NT2/D1 (cell line): Measurements from ENCODE around the gene APEX1.
"Not testable (repeated sequence)": the region's sequence is repeated elsewhere in the genome, so short reads cannot be mapped to it uniquely, and the experiment has no call there.

ENCODE experiments used
- DNase-seq: peaks from one replicate; pipeline ENCODE4 v3.0.0-alpha.2; 2011; ENCODE audit warnings: low read depth, low spot score
- H3K27me3 ChIP-seq: 2 replicates; pipeline ENCODE4 v1.6.0; 2011; ENCODE audit warnings: mild to moderate bottlenecking; ENCODE audit not compliant: insufficient read length, insufficient read depth
- H3K36me3 ChIP-seq: 2 replicates; pipeline ENCODE4 v1.6.1; 2011; ENCODE audit warnings: mild to moderate bottlenecking, low read length, mixed read lengths; ENCODE audit not compliant: insufficient read depth, insufficient read length
- H3K4me1 ChIP-seq: 2 replicates; pipeline ENCODE4 v1.5.1; 2011; ENCODE audit not compliant: insufficient read depth, insufficient read length
- H3K4me3 ChIP-seq: 2 replicates; pipeline ENCODE4 v1.5.1; 2011; ENCODE audit warnings: low read depth; ENCODE audit not compliant: insufficient read length
- H3K9ac ChIP-seq: 2 replicates; pipeline ENCODE4 v1.6.0; 2011; ENCODE audit warnings: low read depth; ENCODE audit not compliant: insufficient read length
- H3K9me3 ChIP-seq: 2 replicates; pipeline ENCODE4 v1.5.1; 2011; ENCODE audit warnings: mild to moderate bottlenecking, low read length; ENCODE audit not compliant: insufficient read depth
- SUZ12 ChIP-seq: IDR thresholded peaks from 2 replicates; pipeline ENCODE4 v1.6.1; 2011; ENCODE audit not compliant: insufficient read length, insufficient read depth; ENCODE audit errors: extremely low read depth
- YY1 ChIP-seq: IDR thresholded peaks from 2 replicates; pipeline ENCODE4 v1.6.1; 2011; ENCODE audit not compliant: insufficient read length, insufficient read depth
- ZNF274 ChIP-seq: IDR thresholded peaks from 2 replicates; pipeline ENCODE4 v1.6.1; 2011; ENCODE audit warnings: mild to moderate bottlenecking, low read depth, low read length

Gene APEX1

DNA sequence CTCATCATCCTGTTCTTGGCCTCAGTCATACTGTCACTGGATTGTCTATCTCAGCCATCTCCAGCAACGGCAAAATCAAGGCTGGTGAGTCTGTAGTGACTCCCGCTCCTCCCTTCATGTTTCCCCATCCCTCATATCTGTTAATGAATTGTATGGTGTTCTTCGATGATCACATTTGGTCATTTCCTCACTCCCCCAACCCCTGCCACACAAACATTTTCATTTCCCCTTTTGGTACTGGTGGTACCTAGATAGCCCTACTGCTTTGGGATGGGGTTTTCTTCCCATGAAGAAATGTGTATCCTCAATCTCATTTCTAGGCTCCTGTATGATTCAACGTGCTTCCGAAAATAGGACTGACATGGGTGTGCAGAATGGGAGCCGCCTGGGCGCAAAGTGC, 16.4 kb upstream of the APEX1 start:
- TF ChIP-seq ZNF274, result no peak
- Histone ChIP-seq H3K9ac (no peak overlapping the region), H3K4me1 (no peaks in the 10 kb centered on the region), H3K9me3 (no peaks in the 10 kb centered on the region), H3K27me3 (no peaks in the 10 kb centered on the region), H3K4me3 (no peak overlapping the region), H3K36me3 (peaks cover 5% of the 10 kb centered on the region)
- no peak for DNase-seq

- Histone ChIP-seq H3K36me3 (peaks cover 21% of the 10 kb centered on the region), H3K27me3 (no peaks in the 10 kb centered on the region), H3K9ac (no peak overlapping the region), H3K9me3 (no peaks in the 10 kb centered on the region), H3K4me1 (no peaks in the 10 kb centered on the region), H3K4me3 (no peak overlapping the region)
- DNase-seq, result no peak
- no peak for TF ChIP-seq YY1
- TF ChIP-seq ZNF274, result no peak
These were observed 14.6 kb upstream of the APEX1 start for GRCh38 chr14:20440465-20440864.

GRCh38 chr14:20440882-20441281, 14.1 kb upstream of the APEX1 start:
- H3K27me3 ChIP-seq, result no peaks in the 10 kb centered on the region
- DNase-seq, result no peak
- H3K4me3 ChIP-seq, result no peak overlapping the region
- H3K4me1 ChIP-seq, result no peaks in the 10 kb centered on the region
- H3K36me3 ChIP-seq, result peaks cover 25% of the 10 kb centered on the region
- H3K9me3 ChIP-seq, result no peaks in the 10 kb centered on the region
- no peak overlapping the region for H3K9ac ChIP-seq
- TF ChIP-seq ZNF274, result no peak
- TF ChIP-seq YY1, result no peak
- TF ChIP-seq SUZ12, result no peak

DNA sequence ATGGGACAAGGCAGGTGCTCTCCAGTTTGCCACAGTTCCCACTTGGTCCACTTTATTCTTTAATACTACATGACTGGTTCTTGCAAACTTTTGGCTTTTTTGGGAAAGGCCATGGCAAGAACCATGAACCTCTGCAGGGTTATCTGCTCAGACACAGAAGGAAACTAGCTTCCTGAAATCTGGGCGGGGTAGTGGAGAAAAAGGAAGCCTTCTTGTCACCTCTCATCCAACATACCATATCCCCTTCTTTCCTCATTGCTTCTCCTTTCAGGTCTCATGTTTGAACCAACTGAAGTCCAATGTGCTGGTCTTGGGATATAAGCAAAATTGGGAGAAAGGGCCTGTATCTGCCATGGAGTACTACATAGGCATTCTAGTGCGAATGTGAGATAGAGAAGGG, 13.6 kb upstream of the APEX1 start:
- no peak for DNase-seq
- H3K9ac ChIP-seq, result no peak overlapping the region
- no peaks in the 10 kb centered on the region for H3K27me3 ChIP-seq
- H3K9me3 ChIP-seq, result no peaks in the 10 kb centered on the region
- no peak overlapping the region for H3K4me3 ChIP-seq
- no peaks in the 10 kb centered on the region for H3K4me1 ChIP-seq
- H3K36me3 ChIP-seq, result peaks cover 31% of the 10 kb centered on the region
- no peak for TF ChIP-seq SUZ12
- no peak for TF ChIP-seq ZNF274
- TF ChIP-seq YY1, result no peak

GRCh38 chr14:20443650-20444049, 11.4 kb upstream of the APEX1 start:
- H3K27me3 ChIP-seq, H3K4me1 ChIP-seq, H3K4me3 ChIP-seq, H3K9me3 ChIP-seq, DNase-seq, H3K9ac ChIP-seq: not testable (repeated sequence)
- peaks cover 53% of the 10 kb centered on the region for H3K36me3 ChIP-seq

GRCh38 chr14:20446889-20447288, 8.1 kb upstream of the APEX1 start:
- no peak for DNase-seq
- H3K27me3 ChIP-seq, result no peaks in the 10 kb centered on the region
- peaks cover 85% of the 10 kb centered on the region for H3K36me3 ChIP-seq
- H3K4me3 ChIP-seq, result no peak overlapping the region
- no peaks in the 10 kb centered on the region for H3K4me1 ChIP-seq
- H3K9me3 ChIP-seq, result no peaks in the 10 kb centered on the region
- TF ChIP-seq ZNF274 (no peak), SUZ12 (no peak), YY1 (no peak)
- no peak overlapping the region for H3K9ac ChIP-seq

DNA sequence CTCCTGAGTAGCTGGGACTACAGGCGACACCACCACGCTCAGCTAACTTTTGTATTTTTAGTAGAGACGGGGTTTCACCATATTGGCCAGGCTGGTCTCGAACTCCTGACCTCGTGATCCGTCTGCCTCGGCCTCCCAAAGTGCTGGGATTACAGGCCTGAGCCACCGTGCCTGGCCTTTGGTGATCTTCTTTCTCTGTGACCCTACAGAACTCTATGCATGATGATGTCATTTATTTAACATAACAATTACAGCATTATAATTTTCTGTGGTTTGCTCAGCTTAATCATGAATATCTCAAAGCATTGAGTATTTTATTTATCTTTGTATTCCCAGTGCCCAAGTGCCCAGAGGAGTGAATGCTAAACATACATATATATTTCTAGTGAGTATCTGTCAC, 2.2 kb upstream of the APEX1 start:
- H3K4me1 ChIP-seq, H3K4me3 ChIP-seq, H3K27me3 ChIP-seq, DNase-seq, H3K9ac ChIP-seq, H3K9me3 ChIP-seq: not testable (repeated sequence)
- peaks cover 71% of the 10 kb centered on the region for H3K36me3 ChIP-seq

DNA sequence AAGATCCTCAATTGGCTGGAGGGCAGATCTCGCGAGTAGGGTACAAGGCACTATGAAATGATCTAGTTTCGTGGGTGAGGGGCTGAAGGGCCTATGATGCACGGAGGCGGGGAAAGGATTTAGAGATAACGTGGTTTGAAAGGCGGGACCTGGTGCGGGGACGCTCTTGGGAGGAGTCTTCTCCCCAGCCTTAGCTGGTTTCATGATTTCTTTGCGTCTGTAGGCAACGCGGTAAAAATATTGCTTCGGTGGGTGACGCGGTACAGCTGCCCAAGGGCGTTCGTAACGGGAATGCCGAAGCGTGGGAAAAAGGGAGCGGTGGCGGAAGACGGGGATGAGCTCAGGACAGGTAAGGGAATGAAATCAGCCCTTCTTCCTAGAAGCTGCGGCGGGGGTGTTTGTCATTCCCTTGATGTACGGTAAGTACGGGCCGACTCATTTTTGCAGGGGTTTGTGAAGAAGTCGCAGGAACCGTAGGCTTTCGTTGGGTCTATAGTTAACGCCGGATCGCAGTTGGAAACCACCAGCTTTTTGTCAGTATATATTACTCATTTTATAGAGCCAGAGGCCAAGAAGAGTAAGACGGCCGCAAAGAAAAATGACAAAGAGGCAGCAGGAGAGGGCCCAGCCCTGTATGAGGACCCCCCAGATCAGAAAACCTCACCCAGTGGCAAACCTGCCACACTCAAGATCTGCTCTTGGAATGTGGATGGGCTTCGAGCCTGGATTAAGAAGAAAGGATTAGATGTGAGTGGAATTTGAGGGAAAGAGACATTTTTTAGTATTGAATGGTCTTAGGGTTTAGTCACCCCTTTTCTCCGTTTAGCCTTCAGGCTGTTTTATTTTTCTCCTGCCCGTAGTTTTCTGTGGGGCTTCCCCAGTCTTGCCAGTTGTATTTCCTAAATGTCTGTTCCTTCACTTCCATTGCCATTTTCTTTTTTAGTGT, 602 bp downstream of the APEX1 start:
- peaks cover 71% of the 10 kb centered on the region for H3K36me3 ChIP-seq
- DNase-seq, result peak; percentile 33
- peak overlapping the region; percentile 96 for H3K9ac ChIP-seq
- TF ChIP-seq ZNF274 (no peak), SUZ12 (no peak), YY1 (no peak)
- peaks cover 15% of the 10 kb centered on the region for H3K4me1 ChIP-seq
- peak overlapping the region; percentile 94 for H3K4me3 ChIP-seq
- no peaks in the 10 kb centered on the region for H3K9me3 ChIP-seq
- no peaks in the 10 kb centered on the region for H3K27me3 ChIP-seq
